SK-MEL-5 (cell line): ENCODE measurements around the gene VSIG1. TPM values are rescaled to one million over a fixed set of nuclear protein-coding genes. Genes with fewer than 3 reads are reported as not detected.

Source experiments
- DNase-seq: peaks from one replicate; pipeline ENCODE4 v3.0.0-alpha.2; 2016; ENCODE audit warnings: low read depth, low spot score
- in situ Hi-C: cut with HindIII; loops from 2 replicates; pipeline ENCODE4 v1.10.0; 2016; ENCODE audit warnings: low sequenced_read_pairs, high pct_unique_total_duplicates, low pct_unique_long_range_greater_than_20kb
- total RNA-seq: library from RNA; depleted of rRNA; stranded (reverse); fragments of >200 nt; shearing (Covaris generic); gene quantifications from 2 replicates; pipeline ENCODE4 v1.2.3, GENCODE V29; 2014; rRNA removed

VSIG1 gene
- total RNA-seq, 1 experiment from 2014 or later = not detected

- no peak for DNase-seq
- in situ Hi-C loops = no loop called here
These were observed 73.1 kb downstream of the VSIG1 start for GRCh38 chrX:108117988-108118387.

GRCh38 chrX:108121291-108121690, 76.4 kb downstream of the VSIG1 start:
- in situ Hi-C loops = no loop called here
- DNase-seq = no peak

GRCh38 chrX:108122748-108123147, 77.9 kb downstream of the VSIG1 start:
- in situ Hi-C loops = no loop called here
- DNase-seq = peak; percentile 56

DNA sequence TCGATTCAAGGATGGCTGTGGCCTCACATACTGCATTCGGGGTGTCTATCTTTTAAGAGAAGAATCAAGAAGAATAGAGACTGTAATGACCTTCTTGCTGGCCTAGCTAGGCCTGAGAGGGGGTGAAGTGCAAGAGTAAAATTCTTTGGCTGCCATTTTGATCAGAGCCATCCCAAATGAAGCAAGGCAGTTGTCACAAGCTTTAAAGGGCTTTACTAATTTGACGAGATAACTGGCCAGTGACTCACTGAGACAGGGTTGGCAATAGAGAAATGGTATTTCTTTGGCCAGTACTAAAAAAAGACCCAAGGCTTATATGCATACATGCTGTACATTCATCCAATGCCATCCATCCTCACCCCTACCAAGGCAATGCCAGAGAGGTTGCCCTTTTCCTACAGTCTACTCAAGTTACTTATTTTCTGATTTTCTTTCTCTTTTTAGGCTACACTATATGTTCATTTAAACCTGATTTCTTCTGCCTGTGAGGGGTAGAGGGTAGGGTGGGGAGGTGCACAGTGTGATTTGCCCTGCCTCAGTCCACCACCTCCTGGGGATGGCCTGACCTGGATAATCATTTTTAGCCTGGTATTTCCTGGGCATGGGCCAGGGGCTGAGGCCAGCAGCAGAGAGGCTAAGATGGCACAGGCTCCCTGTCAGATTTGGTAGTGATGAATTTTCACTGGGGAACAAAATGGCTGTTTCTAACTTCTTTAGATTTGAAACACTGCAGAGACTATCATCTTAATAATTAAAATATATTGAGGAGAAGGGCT, 78.9 kb downstream of the VSIG1 start:
- no peak for DNase-seq

DNA sequence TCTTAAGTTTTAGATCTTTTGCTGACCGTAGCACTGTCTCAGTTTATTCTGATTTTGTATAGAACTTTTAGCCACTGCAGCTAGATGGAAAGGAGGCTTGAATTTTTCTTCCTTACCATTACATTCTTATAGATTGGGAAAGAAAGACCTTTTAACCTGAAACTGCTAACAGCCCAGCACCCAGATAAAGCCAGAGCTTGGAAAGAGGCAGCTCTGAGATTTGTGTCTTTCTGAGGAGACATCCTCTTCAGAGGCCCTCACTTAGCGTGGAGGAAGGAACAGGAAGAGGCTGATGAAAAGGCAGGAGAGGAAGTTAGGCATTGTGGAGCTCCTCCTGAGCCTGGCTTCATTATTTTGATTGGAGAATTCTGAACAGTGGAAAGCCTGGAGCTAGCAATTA, 81.8 kb downstream of the VSIG1 start:
- in situ Hi-C loops = no loop called here
- DNase-seq = no peak

More for the DNA sequence above, 78.9 kb downstream of the VSIG1 start:
- in situ Hi-C loops = no loop called here

- in situ Hi-C loops = no loop called here
- DNase-seq = no peak
These were observed 82.3 kb downstream of the VSIG1 start for GRCh38 chrX:108127152-108127551.

Other genes starting within 250 kb of the VSIG1 start
- not detected in 2 replicates for gene MID2, start 219.2 kb upstream of the VSIG1 start, total RNA-seq
- gene TEX13B, start 62.7 kb upstream of the VSIG1 start, total RNA-seq = 0.24 TPM in 1 of 2 replicates, not detected in the other
- gene PSMD10, start 46.5 kb downstream of the VSIG1 start, total RNA-seq = 87.7 and 101 TPM in 2 replicates
- 7.9 and 9.0 TPM in 2 replicates for gene ATG4A, start 46.7 kb downstream of the VSIG1 start, total RNA-seq